BJ (cell line): ENCODE results near the gene PCCB. TPM values are rescaled to one million over a fixed set of nuclear protein-coding genes. Genes with fewer than 3 reads are reported as not detected.

ENCODE experiments used
- CTCF ChIA-PET: fragments of 350-600 bp; formaldehyde crosslinking; extraction: SDS; loops from one replicate; lab custom pipeline; 2021; ENCODE audit warnings: antibody characterized with exemption, inconsistent platforms; lab: Yijun Ruan, JAX
- POLR2A ChIA-PET: fragments of 300-600 bp; sonication (Branson Sonifier 250); formaldehyde crosslinking; extraction: SDS; loops from one replicate; lab custom pipeline; 2021; ENCODE audit warnings: antibody characterized with exemption; lab: Charles Lee
- DNase-seq: peaks from one replicate; pipeline ENCODE4 v3.0.0-alpha.2; 2011; ENCODE audit warnings: low read depth
- H3K27me3 ChIP-seq: 2 replicates; pipeline ENCODE4 v1.6.0; 2011; ENCODE audit warnings: low read length; ENCODE audit not compliant: control insufficient read depth, insufficient read depth
- H3K36me3 ChIP-seq: 2 replicates; pipeline ENCODE4 v1.5.1; 2011; ENCODE audit warnings: low read length; ENCODE audit not compliant: control insufficient read depth, insufficient read depth
- H3K4me3 ChIP-seq: 2 replicates; pipeline ENCODE4 v1.5.1; 2011; ENCODE audit warnings: low read depth, mild to moderate bottlenecking, control low read depth, low read length
- polyA plus RNA-seq: library from polyadenylated mRNA; depleted of rRNA; stranded (reverse); fragments of >200 nt; gene quantifications from 2 replicates; pipeline ENCODE4 v1.2.3, GENCODE V29; 2011
- TF ChIP-seq, protein P1 (sequence below): IDR thresholded peaks from 2 replicates; pipeline ENCODE4 v1.5.1; 2011; ENCODE audit warnings: low read depth, mild to moderate bottlenecking, control low read depth, inconsistent platforms, low read length, moderate library complexity; ENCODE audit not compliant: insufficient read depth

Gene PCCB
- polyA plus RNA-seq, 1 experiment: 65.0 TPM

DNA sequence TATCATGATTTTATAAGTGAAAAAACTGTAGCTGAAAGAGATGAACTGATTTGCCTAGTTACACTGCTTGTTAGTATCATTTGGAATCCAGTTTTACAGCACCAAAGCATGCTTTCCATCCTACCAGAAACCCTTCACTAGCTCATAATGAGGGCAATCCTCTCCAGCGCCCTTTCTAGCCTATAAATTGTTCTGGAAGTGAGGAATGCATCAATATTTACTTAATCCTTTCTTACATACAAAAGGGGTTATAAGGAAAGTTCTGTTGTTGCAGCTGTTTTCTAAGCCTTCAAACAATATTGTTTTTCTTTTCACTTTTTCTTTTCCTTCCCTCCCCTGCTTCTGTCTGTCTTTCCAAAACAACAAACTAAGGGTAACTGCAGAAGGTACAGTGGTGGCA lies 11.0 kb upstream of the PCCB start:
- TF ChIP-seq, protein P1, sequence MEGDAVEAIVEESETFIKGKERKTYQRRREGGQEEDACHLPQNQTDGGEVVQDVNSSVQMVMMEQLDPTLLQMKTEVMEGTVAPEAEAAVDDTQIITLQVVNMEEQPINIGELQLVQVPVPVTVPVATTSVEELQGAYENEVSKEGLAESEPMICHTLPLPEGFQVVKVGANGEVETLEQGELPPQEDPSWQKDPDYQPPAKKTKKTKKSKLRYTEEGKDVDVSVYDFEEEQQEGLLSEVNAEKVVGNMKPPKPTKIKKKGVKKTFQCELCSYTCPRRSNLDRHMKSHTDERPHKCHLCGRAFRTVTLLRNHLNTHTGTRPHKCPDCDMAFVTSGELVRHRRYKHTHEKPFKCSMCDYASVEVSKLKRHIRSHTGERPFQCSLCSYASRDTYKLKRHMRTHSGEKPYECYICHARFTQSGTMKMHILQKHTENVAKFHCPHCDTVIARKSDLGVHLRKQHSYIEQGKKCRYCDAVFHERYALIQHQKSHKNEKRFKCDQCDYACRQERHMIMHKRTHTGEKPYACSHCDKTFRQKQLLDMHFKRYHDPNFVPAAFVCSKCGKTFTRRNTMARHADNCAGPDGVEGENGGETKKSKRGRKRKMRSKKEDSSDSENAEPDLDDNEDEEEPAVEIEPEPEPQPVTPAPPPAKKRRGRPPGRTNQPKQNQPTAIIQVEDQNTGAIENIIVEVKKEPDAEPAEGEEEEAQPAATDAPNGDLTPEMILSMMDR: no peak
- DNase-seq: no peak
- POLR2A ChIA-PET: no interaction called here
- CTCF ChIA-PET: interaction anchor here (0.6 to 1.5 kb wide), 4 partner anchors 11 to 540 kb away, joined by 3 to 6 read pairs (median 4); partner anchors contain the start of gene PCCB
- Histone ChIP-seq H3K36me3 (no peaks in the 10 kb centered on the region), H3K4me3 (no peak overlapping the region), H3K27me3 (peaks cover 3% of the 10 kb centered on the region)

DNA sequence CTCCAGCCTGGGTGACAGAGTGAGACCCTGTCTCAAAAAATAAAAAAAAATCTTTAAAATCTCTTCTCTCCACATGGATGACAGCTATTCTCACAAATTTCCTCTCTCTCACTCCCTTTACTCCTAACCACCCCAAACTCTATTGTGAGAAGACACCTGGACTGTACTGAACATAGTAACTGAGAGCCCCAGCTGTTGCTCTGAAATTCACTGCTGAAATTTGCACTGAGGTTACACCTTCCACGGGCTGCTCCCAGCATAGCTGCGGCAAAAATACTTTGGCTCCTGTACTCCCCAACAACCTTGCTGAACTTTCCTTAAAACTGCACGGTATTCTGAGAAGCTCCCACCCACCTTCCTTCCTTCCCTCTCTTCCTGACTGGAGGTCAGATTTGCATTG lies 4.4 kb upstream of the PCCB start:
- no peaks in the 10 kb centered on the region for H3K36me3 ChIP-seq
- POLR2A ChIA-PET: no interaction called here
- CTCF ChIA-PET: no interaction called here
- TF ChIP-seq, protein P1: no peak
- DNase-seq: no peak
- peaks cover 3% of the 10 kb centered on the region for H3K27me3 ChIP-seq
- H3K4me3 ChIP-seq: no peak overlapping the region

DNA sequence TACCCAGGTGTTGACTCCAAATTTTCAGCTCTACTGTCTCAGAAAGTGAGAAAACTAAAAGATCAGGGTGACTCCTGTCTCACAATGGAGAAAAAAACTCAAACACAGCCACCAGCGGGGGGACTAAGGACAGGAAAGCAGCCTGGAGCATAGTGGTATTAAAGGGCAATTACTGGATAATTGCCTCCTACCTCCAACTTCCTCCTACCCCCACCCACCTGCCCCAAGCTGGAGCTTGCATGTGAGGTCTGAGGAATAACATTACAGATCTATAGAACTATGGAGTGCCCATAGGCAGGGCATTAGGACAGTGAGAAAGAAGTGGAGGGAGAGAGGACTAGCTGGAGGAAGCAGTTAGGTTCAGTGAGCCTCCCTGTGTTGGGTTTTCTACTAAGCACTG lies 2.7 kb upstream of the PCCB start:
- DNase-seq: no peak
- no peaks in the 10 kb centered on the region; the same call in 1 of the 2 replicates for H3K36me3 ChIP-seq
- no peaks in the 10 kb centered on the region for H3K27me3 ChIP-seq
- TF ChIP-seq, protein P1: no peak
- ChIA-PET CTCF (no interaction called here), POLR2A (no interaction called here)
- no peak overlapping the region for H3K4me3 ChIP-seq

DNA sequence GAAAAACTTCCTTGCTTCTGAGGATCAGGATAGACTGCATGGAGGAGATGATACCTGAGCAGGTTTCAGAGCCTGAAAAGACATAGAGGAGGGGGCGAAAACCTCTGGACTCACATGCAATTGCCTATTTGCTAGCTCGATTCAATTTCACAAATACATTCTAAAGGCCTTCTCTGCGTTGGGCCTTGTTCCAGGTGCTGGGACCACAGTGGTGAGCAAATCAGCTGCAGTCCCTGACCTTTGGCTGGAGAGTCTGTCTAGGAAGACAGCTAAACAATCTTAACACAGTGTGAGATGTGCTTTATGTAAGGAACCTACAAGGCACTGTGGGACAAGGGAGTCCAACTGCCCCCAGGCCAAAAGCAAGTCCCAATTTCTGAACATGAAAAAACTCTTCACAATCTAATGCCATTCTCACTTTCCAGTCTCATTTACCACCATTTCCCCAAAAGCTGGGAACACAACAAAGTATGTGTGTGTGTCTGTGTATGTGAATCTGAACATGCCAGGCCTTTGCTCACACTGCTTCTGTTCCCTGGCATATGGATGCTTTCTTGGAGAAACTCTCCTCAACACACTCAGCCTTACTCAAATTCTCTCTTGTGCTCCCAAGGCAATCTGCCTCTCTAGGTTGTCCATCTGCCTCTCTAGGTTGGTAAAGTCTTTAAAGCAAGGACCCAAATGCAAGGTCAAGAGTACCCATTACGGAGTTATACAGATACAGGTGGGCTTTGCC lies 2.1 kb upstream of the PCCB start:
- Histone ChIP-seq H3K4me3 (no peak overlapping the region), H3K36me3 (no peaks in the 10 kb centered on the region; the same call in 1 of the 2 replicates), H3K27me3 (no peaks in the 10 kb centered on the region)
- TF ChIP-seq, protein P1: no peak
- DNase-seq: no peak
- ChIA-PET CTCF (interaction anchor here (0.6 to 1.4 kb wide), 4 partner anchors 29 to 171 kb away, joined by 3 read pairs; no protein-coding TSS in a partner anchor), POLR2A (no interaction called here)

DNA sequence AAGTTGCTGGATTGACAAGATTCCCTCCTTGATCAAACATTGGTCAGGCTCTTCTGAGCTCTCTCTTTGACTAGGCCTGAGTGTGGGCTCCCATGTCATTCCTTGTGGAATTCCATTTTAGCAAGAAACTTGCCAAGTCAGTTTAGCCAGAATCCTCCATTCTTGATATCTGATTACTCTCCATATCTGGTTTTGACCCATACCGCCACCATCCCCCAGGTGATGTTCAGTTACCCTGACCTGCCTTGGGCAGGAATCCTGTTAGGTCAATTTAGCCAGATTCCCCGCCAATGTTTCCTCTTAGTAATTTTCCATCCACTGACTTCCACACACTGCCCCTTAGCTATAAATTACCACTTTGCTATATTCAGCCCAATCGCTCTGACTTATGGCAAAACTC lies 1.0 kb upstream of the PCCB start:
- Histone ChIP-seq H3K36me3 (no peaks in the 10 kb centered on the region; the same call in 1 of the 2 replicates), H3K27me3 (no peaks in the 10 kb centered on the region), H3K4me3 (no peak overlapping the region)
- DNase-seq: no peak
- CTCF ChIA-PET: interaction anchor here (0.6 to 1.4 kb wide), 4 partner anchors 30 to 172 kb away, joined by 3 read pairs; no protein-coding TSS in a partner anchor
- TF ChIP-seq, protein P1: no peak
- POLR2A ChIA-PET: no interaction called here
